ENCODE data around the gene APEH. TPM values are rescaled to one million over a fixed set of nuclear protein-coding genes. Genes with fewer than 3 reads are reported as not detected.

Gene APEH
- total and polyA plus RNA-seq, 12 donors = 18.2 to 140 (median 108) TPM

GRCh38 chr3:49675912-49676311 lies 1.8 kb downstream of the APEH start:
- H3K4me1 ChIP-seq = peaks cover 0 to 21% (median 17%) of the 10 kb centered on the region in 9 donors
- no peak for TF ChIP-seq CTCF (IDR thresholded peaks at IDR 0.05)
- 89 to 91% methylated on average over 11 of the region's 11 CpGs for WGBS, 2 donors
- H3K9me3 ChIP-seq = no peaks in the 10 kb centered on the region
- intact Hi-C loops (cut with DNase I) = loop anchor here in 1 of 10 donors (10.0 kb wide), 1 partner anchor 201 kb away; the partner anchor contains the start of gene DAG1
- ATAC-seq (no peak), DNase-seq (no peak)
- H3K27ac ChIP-seq = no peak overlapping the region
- no peaks in the 10 kb centered on the region for H3K27me3 ChIP-seq
- H3K36me3 ChIP-seq = peaks cover 0 to 54% (median 50%) of the 10 kb centered on the region in 9 donors
- H3K4me3 ChIP-seq = no peak overlapping the region

- intact Hi-C loops (cut with DNase I) = no loop called here
- Histone ChIP-seq H3K9me3 (no peaks in the 10 kb centered on the region), H3K27ac (no peak overlapping the region), H3K27me3 (no peaks in the 10 kb centered on the region), H3K4me3 (no peak overlapping the region), H3K4me1 (peaks cover 0 to under 1% (median 0%) of the 10 kb centered on the region in 9 donors), H3K36me3 (peaks cover 5 to 93% (median 73%) of the 10 kb centered on the region in 9 donors)
- no peak for TF ChIP-seq CTCF (IDR thresholded peaks at IDR 0.05)
- no peak for ATAC-seq
- no peak for DNase-seq
- WGBS, 2 donors = 81 to 84% methylated on average over 7 of the region's 7 CpGs
Observed at GRCh38 chr3:49680493-49681231, 6.5 kb downstream of the APEH start.

- WGBS, 2 donors = 97 to 98% methylated on average over 2 of the region's 2 CpGs
- Histone ChIP-seq H3K4me3 (no peak overlapping the region), H3K9me3 (no peaks in the 10 kb centered on the region), H3K4me1 (peaks cover 0 to under 1% (median 0%) of the 10 kb centered on the region in 9 donors), H3K36me3 (peaks cover 5 to 88% (median 68%) of the 10 kb centered on the region in 9 donors), H3K27ac (no peak overlapping the region), H3K27me3 (peaks cover 0 to 3% (median 0%) of the 10 kb centered on the region in 7 donors)
- DNase-seq (no peak), ATAC-seq (no peak)
- no peak for TF ChIP-seq CTCF (IDR thresholded peaks at IDR 0.05)
- intact Hi-C loops (cut with DNase I) = no loop called here
Observed at GRCh38 chr3:49681232-49681522, 7.0 kb downstream of the APEH start.

GRCh38 chr3:49681543-49681942 lies 7.4 kb downstream of the APEH start:
- Histone ChIP-seq H3K27ac (no peak overlapping the region), H3K36me3 (peaks cover 5 to 84% (median 65%) of the 10 kb centered on the region in 9 donors), H3K4me3 (no peak overlapping the region), H3K27me3 (peaks cover 0 to 7% (median 0%) of the 10 kb centered on the region in 7 donors), H3K4me1 (peaks cover 0 to 4% (median 0%) of the 10 kb centered on the region in 9 donors), H3K9me3 (no peaks in the 10 kb centered on the region)
- no peak for ATAC-seq
- DNase-seq = no peak
- no peak for TF ChIP-seq CTCF (IDR thresholded peaks at IDR 0.05)
- intact Hi-C loops (cut with DNase I) = no loop called here
- WGBS, 2 donors = 78 to 82% methylated on average over 4 of the region's 4 CpGs
